Activated T-cell treated with anti-CD3 and anti-CD28 coated beads, Interleukin-2, amount 50 U/mL, for 48 hours (primary cell): ENCODE results near the gene RHOJ.
"Not testable (repeated sequence)": the region's sequence is repeated elsewhere in the genome, so short reads cannot be mapped to it uniquely, and the experiment has no call there.

Experiments used
- DNase-seq, 2 experiments: peaks; one replicate each; pipeline ENCODE4 v3.0.0-alpha.2; 2020

RHOJ gene

GRCh38 chr14:63204407-63205043 lies at the start of gene RHOJ:
TSS of gene RHOJ (plus strand) at chr14:63204443. CDS start at chr14:63204870, 427 bp downstream.
- DNase-seq: no peak

- no peak for DNase-seq
Observed at GRCh38 chr14:63155511-63156185, 48.6 kb upstream of the RHOJ start.

GRCh38 chr14:63157195-63157594 lies 47.0 kb upstream of the RHOJ start:
- DNase-seq: no peak

- DNase-seq: no peak
Observed at GRCh38 chr14:63163306-63163705, 40.9 kb upstream of the RHOJ start.

GRCh38 chr14:63164108-63164683 lies 40.0 kb upstream of the RHOJ start:
- no peak for DNase-seq

GRCh38 chr14:63165267-63165666 lies 39.0 kb upstream of the RHOJ start:
- DNase-seq: not testable (repeated sequence)

GRCh38 chr14:63167044-63167443 lies 37.2 kb upstream of the RHOJ start:
- no peak for DNase-seq

GRCh38 chr14:63174760-63175191 lies 29.5 kb upstream of the RHOJ start:
- no peak for DNase-seq

- no peak for DNase-seq
Observed at GRCh38 chr14:63175531-63175930, 28.7 kb upstream of the RHOJ start.

GRCh38 chr14:63178912-63179311 lies 25.3 kb upstream of the RHOJ start:
- no peak for DNase-seq

GRCh38 chr14:63179383-63179782 lies 24.9 kb upstream of the RHOJ start:
- no peak for DNase-seq

GRCh38 chr14:63180011-63180410 lies 24.2 kb upstream of the RHOJ start:
- no peak for DNase-seq

GRCh38 chr14:63182968-63183367 lies 21.3 kb upstream of the RHOJ start:
- no peak for DNase-seq

GRCh38 chr14:63186453-63186852 lies 17.8 kb upstream of the RHOJ start:
- no peak for DNase-seq

GRCh38 chr14:63191211-63191610 lies 13.0 kb upstream of the RHOJ start:
- no peak for DNase-seq

- no peak for DNase-seq
Observed at GRCh38 chr14:63192085-63192484, 12.2 kb upstream of the RHOJ start.

- DNase-seq: no peak
Observed at GRCh38 chr14:63193236-63193635, 11.0 kb upstream of the RHOJ start.

GRCh38 chr14:63200035-63200740 lies 4.1 kb upstream of the RHOJ start:
- DNase-seq: no peak

GRCh38 chr14:63200767-63201166 lies 3.5 kb upstream of the RHOJ start:
- no peak for DNase-seq

GRCh38 chr14:63203015-63203414 lies 1.2 kb upstream of the RHOJ start:
- no peak for DNase-seq

- DNase-seq: no peak
Observed at GRCh38 chr14:63203618-63204406, 431 bp upstream of the RHOJ start.

GRCh38 chr14:63205044-63205575 lies 867 bp downstream of the RHOJ start:
- DNase-seq: no peak

- DNase-seq: no peak
Observed at GRCh38 chr14:63205866-63206265, 1.6 kb downstream of the RHOJ start.
